HCT116 (cell line): ENCODE results near the gene LAGE3. TPM values are rescaled to one million over a fixed set of nuclear protein-coding genes. Genes with fewer than 3 reads are reported as not detected.

Experiments
- ATAC-seq: fragments of 200-7000 bp; cut with Tn5 transposase; 2 replicates; pipeline ENCODE4 v1.9.1; 2020; ENCODE audit warnings: mild to moderate bottlenecking, moderate library complexity
- BruUV-seq: library from RNA; stranded (reverse); fragments of 400-500 nt; replicated peaks from 2 replicates; lab custom pipeline; 2021; lab: Mats Ljungman, UMichigan
- CTCF ChIA-PET: fragments of 300-600 bp; sonication (Branson Sonifier 250); formaldehyde crosslinking; loops from one replicate; lab custom pipeline; 2021; ENCODE audit warnings: antibody characterized with exemption; lab: Charles Lee
- POLR2A ChIA-PET: fragments of 300-600, 350-600 bp; sonication (Branson Sonifier 250); formaldehyde crosslinking; loops from one replicate; lab custom pipeline; 2021; ENCODE audit warnings: antibody characterized with exemption; lab: Charles Lee
- RAD21 ChIA-PET, 2 experiments: fragments of 300-600 bp; sonication (Branson Sonifier 250); formaldehyde crosslinking; loops; one replicate each; lab custom pipeline; 2023; ENCODE audit warnings: low total read pairs in 2 of 2; ENCODE audit not compliant: uncharacterized antibody in 2 of 2, unreplicated experiment in 2 of 2, low non-redundant PET in 1 of 2; lab: Charles Lee
- DNase-seq: peaks from one replicate; pipeline ENCODE4 v3.0.0-alpha.2; 2010; ENCODE audit warnings: low read depth, low spot score
- H2AFZ ChIP-seq: fragments of 200-600 bp; shearing (Covaris generic), sonication (generic); 2 replicates; pipeline ENCODE4 v1.6.1; 2017; ENCODE audit warnings: low read depth, mixed run types, mixed read lengths, antibody characterized with exemption, low read length; ENCODE audit not compliant: poor library complexity, severe bottlenecking
- H3K27ac ChIP-seq: 2 replicates; pipeline ENCODE4 v1.5.1; 2012; ENCODE audit warnings: low read depth, low read length
- H3K27me3 ChIP-seq: fragments of 200-600 bp; sonication (generic); 2 replicates; pipeline ENCODE4 v1.6.1; 2016; ENCODE audit warnings: mixed run types, low read length, mixed read lengths; ENCODE audit not compliant: insufficient read depth
- H3K36me3 ChIP-seq, 2 experiments: fragments of 200-500 bp in 1 of 2; fragments of 200-600 bp in 1 of 2; sonication (Bioruptor generic) in 1 of 2; sonication (generic) in 1 of 2; 2 replicates each; pipeline versions ENCODE4 v1.5.1 to v1.6.1; 2014 to 2016; ENCODE audit warnings: low read length in 2 of 2, inconsistent platforms in 1 of 2, mixed read lengths in 1 of 2, mixed run types in 1 of 2; ENCODE audit not compliant: insufficient read depth in 2 of 2, control insufficient read depth in 1 of 2
- H3K4me1 ChIP-seq, 2 experiments: fragments of 200-600 bp in 1 of 2; sonication (generic) in 1 of 2; 2 replicates each; pipeline versions ENCODE4 v1.5.1 to v1.6.1; 2012 to 2017; ENCODE audit warnings: low read length in 2 of 2, inconsistent platforms in 1 of 2, mild to moderate bottlenecking in 1 of 2, mixed read lengths in 1 of 2, mixed run types in 1 of 2, moderate library complexity in 1 of 2; ENCODE audit not compliant: insufficient read depth in 2 of 2, control insufficient read depth in 1 of 2
- H3K4me2 ChIP-seq: fragments of 200-600 bp; sonication (generic); 2 replicates; pipeline ENCODE4 v1.6.1; 2017; ENCODE audit warnings: mixed run types, low read length, mixed read lengths
- H3K4me3 ChIP-seq, 2 experiments: fragments of 200-600 bp in 1 of 2; sonication (generic) in 1 of 2; replicated peaks in 1 of 2; 2 replicates each; pipeline ENCODE4 v1.5.1; 2011 to 2016; ENCODE audit warnings: low read length in 2 of 2, control low read depth in 1 of 2, low read depth in 1 of 2, mild to moderate bottlenecking in 1 of 2, mixed read lengths in 1 of 2, mixed run types in 1 of 2
- H3K79me2 ChIP-seq: fragments of 200-600 bp; sonication (generic); 2 replicates; pipeline ENCODE4 v1.6.1; 2017; ENCODE audit warnings: mild to moderate bottlenecking, mixed run types, low read length, moderate library complexity, mixed read lengths; ENCODE audit not compliant: insufficient read depth
- H3K9ac ChIP-seq: fragments of 200-600 bp; sonication (generic); 2 replicates; pipeline ENCODE4 v1.6.1; 2016; ENCODE audit warnings: low read length, mixed read lengths
- H3K9me2 ChIP-seq: fragments of 200-600 bp; sonication (generic), shearing (Covaris generic); 2 replicates; pipeline ENCODE4 v1.6.1; 2017; ENCODE audit warnings: mixed run types, mild to moderate bottlenecking, moderate library complexity; ENCODE audit not compliant: insufficient read depth
- H3K9me3 ChIP-seq, 2 experiments: fragments of 200-500 bp in 1 of 2; fragments of 200-600 bp in 1 of 2; sonication (Bioruptor generic) in 1 of 2; sonication (generic) in 1 of 2; 2 replicates each; pipeline ENCODE4 v1.6.1; 2014 to 2017; ENCODE audit warnings: low read length in 2 of 2, mixed read lengths in 2 of 2, inconsistent platforms in 1 of 2, low read depth in 1 of 2, mild to moderate bottlenecking in 1 of 2, mixed run types in 1 of 2, moderate library complexity in 1 of 2; ENCODE audit not compliant: control insufficient read depth in 1 of 2, insufficient read depth in 1 of 2
- H4K20me1 ChIP-seq: fragments of 200-600 bp; sonication (generic), shearing (Covaris generic); 2 replicates; pipeline ENCODE4 v1.6.1; 2017; ENCODE audit warnings: mixed run types, mild to moderate bottlenecking, moderate library complexity; ENCODE audit not compliant: insufficient read depth
- ATF3 ChIP-seq: IDR thresholded peaks from 2 replicates; pipeline ENCODE4 v1.6.1; 2012
- CBX3 ChIP-seq: IDR thresholded peaks from 2 replicates; pipeline ENCODE4 v1.6.1; 2012; ENCODE audit warnings: low read depth
- EGR1 ChIP-seq: IDR thresholded peaks from 2 replicates; pipeline ENCODE4 v1.6.1; 2012; ENCODE audit warnings: low read depth
- ELF1 ChIP-seq: IDR thresholded peaks from 2 replicates; pipeline ENCODE4 v1.6.1; 2012; ENCODE audit warnings: low read depth, borderline replicate concordance
- EZH2 ChIP-seq: fragments of 200-600 bp; sonication (generic); IDR thresholded peaks from 2 replicates; pipeline ENCODE4 v1.6.1; 2017; ENCODE audit warnings: antibody characterized with exemption, mixed run types
- EZH2phosphoT487 ChIP-seq: fragments of 200-600 bp; IDR thresholded peaks from 2 replicates; pipeline ENCODE4 v1.6.1; 2018; ENCODE audit warnings: antibody characterized with exemption, borderline replicate concordance
- JUND ChIP-seq: IDR thresholded peaks from 2 replicates; pipeline ENCODE4 v1.6.1; 2012
- MAX ChIP-seq: IDR thresholded peaks from 2 replicates; pipeline ENCODE4 v1.6.1; 2012
- POLR2A ChIP-seq: IDR thresholded peaks from 2 replicates; pipeline ENCODE4 v1.7.0; 2011; ENCODE audit warnings: borderline replicate concordance; ENCODE audit not compliant: insufficient read depth, insufficient read length; ENCODE audit errors: extremely low read depth
- POLR2AphosphoS5 ChIP-seq: IDR thresholded peaks from 2 replicates; pipeline ENCODE4 v1.6.1; 2011; ENCODE audit warnings: mild to moderate bottlenecking, low read depth, low read length, moderate library complexity
- RAD21 ChIP-seq: IDR thresholded peaks from 2 replicates; pipeline ENCODE4 v1.6.1; 2012; ENCODE audit warnings: low read depth, mild to moderate bottlenecking
- SIN3A ChIP-seq: IDR thresholded peaks from 2 replicates; pipeline ENCODE4 v1.6.1; 2012; ENCODE audit warnings: low read depth
- SP1 ChIP-seq: IDR thresholded peaks from 2 replicates; pipeline ENCODE4 v1.6.1; 2012; ENCODE audit warnings: low read depth
- SRF ChIP-seq: IDR thresholded peaks from 2 replicates; pipeline ENCODE4 v1.6.1; 2012; ENCODE audit warnings: low read depth
- TCF7L2 ChIP-seq: IDR thresholded peaks from 2 replicates; pipeline ENCODE4 v1.7.0; 2011; ENCODE audit warnings: borderline replicate concordance, inconsistent platforms; ENCODE audit not compliant: insufficient read depth, insufficient read length; ENCODE audit errors: extremely low read depth
- YY1 ChIP-seq: IDR thresholded peaks from 2 replicates; pipeline ENCODE4 v1.6.1; 2011; ENCODE audit warnings: low read length, low read depth, moderate library complexity, mild to moderate bottlenecking; ENCODE audit not compliant: insufficient replicate concordance; ENCODE audit errors: extremely low read depth
- ZFX ChIP-seq: fragments of 450-650 bp; IDR thresholded peaks from 2 replicates; pipeline ENCODE4 v1.6.1; 2017
- ZNF274 ChIP-seq: fragments of 200-500 bp; sonication (Bioruptor generic); IDR thresholded peaks from 2 replicates; pipeline ENCODE4 v1.6.1; 2014; ENCODE audit warnings: mild to moderate bottlenecking, low read depth, low read length, inconsistent platforms
- intact Hi-C: fragments of 100-400 bp; cut with micrococcal nuclease; formaldehyde crosslinking; loops from 2 replicates; pipeline ENCODE4 v1.10.0; 2022
- total RNA-seq: library from RNA; stranded (reverse); gene quantifications from one replicate; pipeline ENCODE4 v1.2.1, GENCODE V29; 2021; ENCODE audit not compliant: unreplicated experiment
- TF ChIP-seq, protein P1 (sequence below): IDR thresholded peaks from 2 replicates; pipeline ENCODE4 v1.6.1; 2012; ENCODE audit warnings: low read depth
- TF ChIP-seq, protein P2 (sequence below): IDR thresholded peaks from 2 replicates; pipeline ENCODE4 v1.6.1; 2011; ENCODE audit warnings: mild to moderate bottlenecking, low read length, moderate library complexity; ENCODE audit not compliant: insufficient replicate concordance; ENCODE audit errors: extremely low read depth

Gene LAGE3
- total RNA-seq, 1 experiment from 2014 or later, result 42.8 TPM

DNA sequence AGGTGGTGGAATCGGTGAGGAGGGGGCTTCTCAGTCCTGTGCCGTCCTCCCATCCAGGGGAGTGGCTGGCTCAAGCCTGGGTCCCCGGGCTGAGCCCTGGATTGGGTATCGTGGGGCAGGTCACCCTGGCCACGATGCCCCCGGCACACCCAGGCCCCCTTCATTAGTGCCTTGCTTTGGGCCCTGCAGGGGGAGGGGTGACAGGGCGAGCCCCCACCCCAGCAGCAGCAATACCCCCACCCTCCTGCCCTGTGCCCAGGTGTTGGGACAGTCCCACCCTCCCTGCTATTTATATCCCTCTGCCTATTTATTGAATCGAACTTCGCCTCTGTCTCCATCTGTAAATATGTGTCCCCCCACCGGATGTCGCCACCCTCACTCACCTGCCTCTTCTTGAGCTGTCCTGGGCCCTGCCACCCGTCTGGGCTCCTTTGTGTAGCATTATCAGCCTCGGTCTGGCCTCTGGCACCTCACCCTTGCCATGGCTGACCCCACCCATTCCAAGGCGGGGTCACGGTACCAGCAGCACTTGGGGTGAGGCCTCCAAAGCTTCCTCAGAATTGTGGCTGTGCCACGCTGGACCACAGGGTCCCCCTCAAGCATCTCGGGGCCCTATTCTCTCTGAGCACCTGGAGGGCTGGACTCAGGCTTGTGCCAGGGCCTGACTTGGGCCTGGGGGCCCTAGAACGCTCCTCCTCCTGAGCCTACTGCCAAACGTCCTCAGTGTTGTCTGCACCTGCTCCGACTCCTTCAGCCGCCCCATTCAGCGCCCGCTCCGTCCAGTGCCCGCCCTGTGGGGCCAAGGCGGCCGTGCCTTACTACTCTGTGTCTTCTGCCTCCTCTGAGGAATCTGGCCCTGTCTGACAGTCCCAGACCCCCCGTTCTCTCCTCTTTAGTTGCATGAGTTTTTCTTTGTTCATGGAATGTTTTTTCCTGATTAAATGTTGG lies 6.1 kb downstream of the LAGE3 start:
- intact Hi-C loops, result no loop called here
- no peaks in the 10 kb centered on the region for H3K79me2 ChIP-seq
- ATAC-seq (no peak), DNase-seq (no peak)
- no peaks in the 10 kb centered on the region for H4K20me1 ChIP-seq
- no peak overlapping the region for H3K4me2 ChIP-seq
- ChIA-PET RAD21 (no interaction called here), CTCF (no interaction called here), POLR2A (no interaction called here)
- no peaks in the 10 kb centered on the region; a peak in 1 of 4 replicates for H3K36me3 ChIP-seq
- no TSS peak for BruUV-seq
- H3K9ac ChIP-seq, result no peak overlapping the region
- H3K9me3 ChIP-seq, result no peaks in the 10 kb centered on the region
- no peak overlapping the region for H3K27ac ChIP-seq
- no peaks in the 10 kb centered on the region for H3K27me3 ChIP-seq
- H2AFZ ChIP-seq, result no peak overlapping the region
- H3K4me1 ChIP-seq, result no peaks in the 10 kb centered on the region
- H3K9me2 ChIP-seq, result no peaks in the 10 kb centered on the region
- no peak for TF ChIP-seq EZH2phosphoT487
- TF ChIP-seq CBX3, result no peak
- no peak for TF ChIP-seq TCF7L2
- no peak for TF ChIP-seq MAX
- TF ChIP-seq ZFX, result no peak
- no peak for TF ChIP-seq SIN3A
- TF ChIP-seq SP1, result no peak
- no peak for TF ChIP-seq EGR1
- TF ChIP-seq YY1, result no peak
- no peak for TF ChIP-seq POLR2AphosphoS5
- no peak for TF ChIP-seq ATF3
- no peak for TF ChIP-seq ELF1
- TF ChIP-seq POLR2A, result no peak
- TF ChIP-seq, protein P1, sequence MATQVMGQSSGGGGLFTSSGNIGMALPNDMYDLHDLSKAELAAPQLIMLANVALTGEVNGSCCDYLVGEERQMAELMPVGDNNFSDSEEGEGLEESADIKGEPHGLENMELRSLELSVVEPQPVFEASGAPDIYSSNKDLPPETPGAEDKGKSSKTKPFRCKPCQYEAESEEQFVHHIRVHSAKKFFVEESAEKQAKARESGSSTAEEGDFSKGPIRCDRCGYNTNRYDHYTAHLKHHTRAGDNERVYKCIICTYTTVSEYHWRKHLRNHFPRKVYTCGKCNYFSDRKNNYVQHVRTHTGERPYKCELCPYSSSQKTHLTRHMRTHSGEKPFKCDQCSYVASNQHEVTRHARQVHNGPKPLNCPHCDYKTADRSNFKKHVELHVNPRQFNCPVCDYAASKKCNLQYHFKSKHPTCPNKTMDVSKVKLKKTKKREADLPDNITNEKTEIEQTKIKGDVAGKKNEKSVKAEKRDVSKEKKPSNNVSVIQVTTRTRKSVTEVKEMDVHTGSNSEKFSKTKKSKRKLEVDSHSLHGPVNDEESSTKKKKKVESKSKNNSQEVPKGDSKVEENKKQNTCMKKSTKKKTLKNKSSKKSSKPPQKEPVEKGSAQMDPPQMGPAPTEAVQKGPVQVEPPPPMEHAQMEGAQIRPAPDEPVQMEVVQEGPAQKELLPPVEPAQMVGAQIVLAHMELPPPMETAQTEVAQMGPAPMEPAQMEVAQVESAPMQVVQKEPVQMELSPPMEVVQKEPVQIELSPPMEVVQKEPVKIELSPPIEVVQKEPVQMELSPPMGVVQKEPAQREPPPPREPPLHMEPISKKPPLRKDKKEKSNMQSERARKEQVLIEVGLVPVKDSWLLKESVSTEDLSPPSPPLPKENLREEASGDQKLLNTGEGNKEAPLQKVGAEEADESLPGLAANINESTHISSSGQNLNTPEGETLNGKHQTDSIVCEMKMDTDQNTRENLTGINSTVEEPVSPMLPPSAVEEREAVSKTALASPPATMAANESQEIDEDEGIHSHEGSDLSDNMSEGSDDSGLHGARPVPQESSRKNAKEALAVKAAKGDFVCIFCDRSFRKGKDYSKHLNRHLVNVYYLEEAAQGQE, result no peak
- TF ChIP-seq, protein P2, sequence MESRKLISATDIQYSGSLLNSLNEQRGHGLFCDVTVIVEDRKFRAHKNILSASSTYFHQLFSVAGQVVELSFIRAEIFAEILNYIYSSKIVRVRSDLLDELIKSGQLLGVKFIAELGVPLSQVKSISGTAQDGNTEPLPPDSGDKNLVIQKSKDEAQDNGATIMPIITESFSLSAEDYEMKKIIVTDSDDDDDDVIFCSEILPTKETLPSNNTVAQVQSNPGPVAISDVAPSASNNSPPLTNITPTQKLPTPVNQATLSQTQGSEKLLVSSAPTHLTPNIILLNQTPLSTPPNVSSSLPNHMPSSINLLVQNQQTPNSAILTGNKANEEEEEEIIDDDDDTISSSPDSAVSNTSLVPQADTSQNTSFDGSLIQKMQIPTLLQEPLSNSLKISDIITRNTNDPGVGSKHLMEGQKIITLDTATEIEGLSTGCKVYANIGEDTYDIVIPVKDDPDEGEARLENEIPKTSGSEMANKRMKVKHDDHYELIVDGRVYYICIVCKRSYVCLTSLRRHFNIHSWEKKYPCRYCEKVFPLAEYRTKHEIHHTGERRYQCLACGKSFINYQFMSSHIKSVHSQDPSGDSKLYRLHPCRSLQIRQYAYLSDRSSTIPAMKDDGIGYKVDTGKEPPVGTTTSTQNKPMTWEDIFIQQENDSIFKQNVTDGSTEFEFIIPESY, result no peak
- TF ChIP-seq SRF, result no peak
- TF ChIP-seq JUND, result no peak
- no peak for TF ChIP-seq RAD21
- no peak for TF ChIP-seq EZH2
- no peak for TF ChIP-seq ZNF274
- H3K4me3 ChIP-seq, result no peak overlapping the region
